ENCODE data around the gene MTG2. TPM values are rescaled to one million over a fixed set of nuclear protein-coding genes. Genes with fewer than 3 reads are reported as not detected.

The MTG2 gene
- total RNA-seq, 4 donors from 2014 or later = 21.4 to 42.0 (median 29.1) TPM

- peak in 1 of 2 donors; percentile 94 for DNase-seq (ENCODE audit: low spot score in 2 of 2)
- no peak for TF ChIP-seq POLR2A (IDR thresholded peaks at IDR 0.05)
- TF ChIP-seq CTCF (IDR thresholded peaks at IDR 0.05) = no peak
- intact Hi-C loops (cut with DNase I; ENCODE audit: low total_unique reads) = loop anchor here (5.0 kb wide), 1 partner anchor 124 kb away; no protein-coding TSS in a partner anchor
- WGBS, 2 donors = 51 to 56% methylated on average over 8 of the region's 8 CpGs
- H3K4me3 ChIP-seq (ENCODE audit: low read depth, poor library complexity, severe bottlenecking) = no peak overlapping the region
These were observed 46.3 kb upstream of the MTG2 start for GRCh38 chr20:62136283-62137091.

GRCh38 chr20:62137092-62137384 is 45.8 kb upstream of the MTG2 start:
- no peak for TF ChIP-seq POLR2A (IDR thresholded peaks at IDR 0.05)
- TF ChIP-seq CTCF (IDR thresholded peaks at IDR 0.05) = no peak
- intact Hi-C loops (cut with DNase I; ENCODE audit: low total_unique reads) = loop anchor here (5.0 kb wide), 1 partner anchor 125 kb away; no protein-coding TSS in a partner anchor
- WGBS, 2 donors = 59 to 65% methylated on average over 6 of the region's 6 CpGs
- no peak for DNase-seq (ENCODE audit: low spot score in 2 of 2)
- no peak overlapping the region for H3K4me3 ChIP-seq (ENCODE audit: low read depth, poor library complexity, severe bottlenecking)

GRCh38 chr20:62137478-62138203 is 45.2 kb upstream of the MTG2 start:
- WGBS, 2 donors = 77 to 86% methylated on average over 8 of the region's 8 CpGs
- no peak for TF ChIP-seq POLR2A (IDR thresholded peaks at IDR 0.05)
- TF ChIP-seq CTCF (IDR thresholded peaks at IDR 0.05) = no peak

DNA sequence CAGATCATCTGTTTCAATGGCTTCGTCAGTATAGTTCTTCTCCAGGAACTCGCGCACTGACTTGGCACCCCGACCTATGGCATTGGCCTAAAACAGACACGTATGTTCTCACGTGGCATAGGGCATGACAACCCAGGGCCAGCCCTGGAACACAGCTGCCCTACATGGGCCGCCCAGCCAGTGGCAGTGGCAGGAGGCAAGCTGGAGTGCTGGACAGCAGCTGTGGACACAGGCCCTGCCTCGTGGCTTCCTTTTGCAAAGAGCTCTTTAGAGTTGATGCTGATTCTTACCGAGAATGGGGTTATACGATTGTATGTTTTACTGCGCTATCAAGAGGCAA is 44.7 kb upstream of the MTG2 start:
- 80 to 84% methylated on average over 11 of the region's 11 CpGs for WGBS, 2 donors
- no peak for TF ChIP-seq POLR2A (IDR thresholded peaks at IDR 0.05)
- no peak for TF ChIP-seq CTCF (IDR thresholded peaks at IDR 0.05)
- H3K4me3 ChIP-seq (ENCODE audit: low read depth, poor library complexity, severe bottlenecking) = no peak overlapping the region
- intact Hi-C loops (cut with DNase I; ENCODE audit: low total_unique reads) = loop anchor here (5.0 kb wide), 1 partner anchor 126 kb away; no protein-coding TSS in a partner anchor
- no peak for DNase-seq (ENCODE audit: low spot score in 2 of 2)

More at GRCh38 chr20:62137478-62138203, 45.2 kb upstream of the MTG2 start:
- intact Hi-C loops (cut with DNase I; ENCODE audit: low total_unique reads) = loop anchor here (5.0 kb wide), 1 partner anchor 125 kb away; no protein-coding TSS in a partner anchor
- no peak overlapping the region for H3K4me3 ChIP-seq (ENCODE audit: low read depth, poor library complexity, severe bottlenecking)
- DNase-seq (ENCODE audit: low spot score in 2 of 2) = no peak

- no peak overlapping the region for H3K4me3 ChIP-seq (ENCODE audit: low read depth, poor library complexity, severe bottlenecking)
- no peak for TF ChIP-seq CTCF (IDR thresholded peaks at IDR 0.05)
- TF ChIP-seq POLR2A (IDR thresholded peaks at IDR 0.05) = no peak
- intact Hi-C loops (cut with DNase I; ENCODE audit: low total_unique reads) = loop anchor here (5.0 kb wide), 1 partner anchor 127 kb away; no protein-coding TSS in a partner anchor
- WGBS, 2 donors = 92 to 93% methylated on average over 10 of the region's 10 CpGs
- no peak for DNase-seq (ENCODE audit: low spot score in 2 of 2)
These were observed 43.9 kb upstream of the MTG2 start for GRCh38 chr20:62138912-62139311.

All from lower leg skin (tissue), 4 donors.